H7 (cell line): ENCODE measurements around the gene PBX4. TPM values are rescaled to one million over a fixed set of nuclear protein-coding genes. Genes with fewer than 3 reads are reported as not detected.
"Not testable (repeated sequence)": the region's sequence is repeated elsewhere in the genome, so short reads cannot be mapped to it uniquely, and the experiment has no call there.

Experiments
- DNase-seq: peaks from one replicate; pipeline ENCODE4 v3.0.0; 2012
- H3K27me3 ChIP-seq: 2 replicates; pipeline ENCODE4 v1.6.0; 2011; ENCODE audit warnings: mild to moderate bottlenecking, low read length; ENCODE audit not compliant: control insufficient read depth, insufficient read depth
- H3K36me3 ChIP-seq: replicated peaks from 2 replicates; pipeline ENCODE4 v1.5.1; 2011; ENCODE audit warnings: low read length; ENCODE audit not compliant: control insufficient read depth, insufficient read depth
- H3K4me3 ChIP-seq: 2 replicates; pipeline ENCODE4 v1.5.1; 2011; ENCODE audit warnings: low read depth, mild to moderate bottlenecking, control low read depth, low read length, moderate library complexity; ENCODE audit not compliant: insufficient read depth
- total RNA-seq: library from RNA; depleted of rRNA; stranded (reverse); fragments of >200 nt; shearing (Covaris generic); gene quantifications from 2 replicates; pipeline ENCODE4 v1.2.3, GENCODE V29; 2014; rRNA removed

PBX4 gene
- total RNA-seq: 0.94 and 2.7 TPM in 2 replicates

GRCh38 chr19:19618219-19619051, at the start of gene PBX4:
Gene PBX4, minus strand, starts transcription at chr19:19618687. Its CDS starts 58 bp downstream, at chr19:19618629.
- Histone ChIP-seq H3K4me3 (peak within 1 kb of the TSS; percentile 53), H3K27me3 (peaks cover 4% of the 10 kb centered on the region; the same call in 1 of the 2 replicates), H3K36me3 (peaks cover under 1% of the 10 kb centered on the region; the same call in 1 of the 2 replicates)
- peak; percentile 99 for DNase-seq

DNA sequence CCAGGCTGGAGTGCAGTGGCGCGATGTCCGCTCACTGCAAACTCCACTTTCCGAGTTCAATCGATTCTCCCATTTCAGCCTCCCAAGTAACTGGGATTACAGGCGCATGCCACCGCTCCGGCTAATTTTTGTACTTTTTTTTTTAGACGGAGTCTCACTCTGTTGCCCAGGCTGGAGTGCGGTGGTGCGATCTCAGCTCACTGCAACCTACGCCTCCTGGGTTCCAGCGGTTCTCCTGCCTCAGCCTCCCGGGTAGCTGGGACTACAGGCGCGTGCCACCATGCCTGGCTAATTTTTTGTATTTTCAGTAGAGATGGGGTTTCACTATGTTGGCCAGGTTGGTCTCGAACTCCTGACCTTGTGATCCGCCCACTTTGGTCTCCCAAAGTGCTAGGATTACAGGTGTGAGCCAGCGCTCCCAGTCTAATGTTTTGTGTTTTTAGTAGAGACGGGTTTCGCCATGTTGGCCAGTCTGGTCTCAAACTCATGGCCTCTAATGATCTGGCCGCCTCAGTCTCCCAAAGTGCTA, 47.0 kb upstream of the PBX4 start:
- not testable (repeated sequence) for H3K36me3 ChIP-seq, H3K27me3 ChIP-seq, H3K4me3 ChIP-seq, DNase-seq

- DNase-seq: peak; percentile 98
- peak within 1 kb of the TSS; percentile 100 for H3K4me3 ChIP-seq
- no peaks in the 10 kb centered on the region for H3K27me3 ChIP-seq
- H3K36me3 ChIP-seq: peaks cover 16% of the 10 kb centered on the region
These were observed 45.0 kb upstream of the PBX4 start, which contains the start of gene ATP13A1 for GRCh38 chr19:19663256-19664120. Gene ATP13A1, minus strand, starts transcription at chr19:19663676. Its CDS starts 10 bp downstream, at chr19:19663666.

DNA sequence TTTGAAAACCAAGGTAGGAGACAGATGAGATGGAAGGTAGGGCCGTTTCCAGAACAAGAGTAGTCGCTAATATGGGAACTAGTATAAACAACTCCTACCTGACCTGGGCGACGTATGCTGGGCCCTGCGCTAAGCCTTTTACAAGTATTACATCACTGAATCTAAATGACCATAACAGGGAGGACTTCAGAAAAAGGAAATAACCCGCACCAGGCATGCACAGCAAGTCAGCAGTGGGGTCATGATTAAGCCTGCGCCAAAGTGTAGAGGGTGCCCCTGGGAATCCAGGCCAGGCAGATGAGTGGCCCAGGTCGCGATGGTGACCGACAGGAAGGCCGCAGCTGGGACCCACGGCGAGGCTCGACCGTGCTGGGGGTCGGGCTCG, 44.4 kb upstream of the PBX4 start:
- Histone ChIP-seq H3K27me3 (no peaks in the 10 kb centered on the region), H3K36me3 (peaks cover 21% of the 10 kb centered on the region), H3K4me3 (peak overlapping the region; percentile 100)
- no peak for DNase-seq

- DNase-seq: peak; percentile 15
- Histone ChIP-seq H3K27me3 (no peaks in the 10 kb centered on the region), H3K36me3 (peaks cover 26% of the 10 kb centered on the region), H3K4me3 (0 out of 2 replicates have a peak overlapping the region, but pooled peaks have one; percentile 100)
These were observed 43.9 kb upstream of the PBX4 start for GRCh38 chr19:19662344-19662743.

DNA sequence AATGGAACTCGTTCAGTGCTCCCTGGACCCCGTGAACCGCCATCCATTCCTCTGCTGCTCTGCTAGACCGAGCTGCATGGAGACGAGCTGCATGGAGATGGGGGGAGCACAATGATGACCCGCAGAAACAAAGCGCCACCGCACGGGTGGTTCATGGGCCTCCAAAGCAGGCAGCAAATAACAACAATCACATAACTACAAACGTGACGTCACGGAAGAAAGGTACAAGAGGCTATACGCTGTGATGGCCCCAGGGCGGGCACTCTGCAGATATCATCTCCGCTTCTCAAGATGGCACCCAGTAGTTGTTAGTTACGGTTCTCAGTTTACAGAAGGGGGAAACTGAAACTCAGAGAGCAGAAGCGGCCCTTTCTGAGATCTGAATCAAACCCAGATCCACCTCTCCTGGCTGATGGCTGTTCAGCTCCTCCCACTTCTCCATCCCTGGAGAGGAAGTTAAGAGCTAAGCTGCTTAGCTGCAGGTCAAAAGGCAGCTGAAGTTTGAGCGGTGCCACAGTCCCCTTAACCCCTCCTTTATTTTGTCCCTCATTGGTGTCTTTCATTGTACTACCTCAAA, 43.3 kb upstream of the PBX4 start:
- H3K4me3 ChIP-seq: no peak overlapping the region; the same call in 1 of the 2 replicates
- no peaks in the 10 kb centered on the region for H3K27me3 ChIP-seq
- H3K36me3 ChIP-seq: peaks cover 32% of the 10 kb centered on the region
- peak; percentile 48 for DNase-seq

- H3K27me3 ChIP-seq: no peaks in the 10 kb centered on the region
- DNase-seq: peak; percentile 13
- peaks cover 37% of the 10 kb centered on the region for H3K36me3 ChIP-seq
- no peak overlapping the region for H3K4me3 ChIP-seq
These were observed 42.7 kb upstream of the PBX4 start for GRCh38 chr19:19661141-19661674.

DNA sequence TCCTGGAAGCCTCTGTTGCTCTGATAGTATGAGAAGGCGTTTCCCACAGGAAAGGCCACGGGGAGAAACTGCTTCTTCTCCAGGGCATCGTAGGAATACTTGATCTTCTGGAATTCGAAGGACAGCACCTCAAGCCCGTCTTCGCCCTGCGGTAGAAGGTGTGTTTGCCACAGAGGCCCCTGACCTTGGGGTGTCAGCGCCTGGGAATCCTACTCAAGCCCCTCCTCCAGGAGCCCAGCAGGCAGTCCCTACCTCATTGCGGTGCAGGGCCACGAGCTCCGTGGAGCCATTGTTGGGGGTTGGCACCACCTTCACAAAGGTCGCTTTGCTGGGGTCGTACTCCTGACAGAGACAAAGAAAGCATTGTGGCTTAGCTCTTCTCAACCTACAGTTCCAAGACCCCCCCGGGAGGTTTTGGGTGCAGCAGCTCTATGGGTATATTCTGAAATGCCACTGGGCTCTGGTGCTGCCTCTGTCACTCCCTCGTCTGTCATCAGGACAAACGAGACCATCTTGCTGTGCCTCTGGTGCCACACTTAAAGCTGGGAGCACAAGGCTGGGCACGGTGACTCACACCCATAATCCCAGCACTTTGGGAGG, 41.3 kb upstream of the PBX4 start:
- DNase-seq: peak; percentile 22
- peaks cover 49% of the 10 kb centered on the region for H3K36me3 ChIP-seq
- H3K4me3 ChIP-seq: no peak overlapping the region
- no peaks in the 10 kb centered on the region for H3K27me3 ChIP-seq

DNA sequence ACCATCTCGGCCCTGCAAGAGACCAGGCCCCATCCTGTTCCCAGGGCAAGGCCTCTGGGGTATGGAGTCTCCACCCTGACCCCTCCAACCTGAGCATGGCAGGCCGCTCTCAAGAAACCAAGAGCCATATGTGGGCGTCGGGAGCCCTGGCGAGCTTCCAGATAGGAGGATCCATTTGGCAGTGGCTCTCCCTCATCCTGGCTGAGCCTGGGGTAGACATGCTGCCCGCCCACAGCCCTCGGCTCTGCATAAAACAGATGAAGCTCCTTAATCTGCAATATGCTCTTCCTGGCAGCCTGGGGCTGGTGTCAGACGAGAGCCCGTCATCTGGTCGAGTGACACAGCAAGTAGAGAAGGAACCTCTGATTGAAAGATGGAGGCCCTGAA, 38.9 kb upstream of the PBX4 start:
- DNase-seq: peak; percentile 15
- Histone ChIP-seq H3K27me3 (no peaks in the 10 kb centered on the region), H3K4me3 (no peak overlapping the region), H3K36me3 (peaks cover 64% of the 10 kb centered on the region)

- H3K36me3 ChIP-seq: peaks cover 63% of the 10 kb centered on the region
- H3K4me3 ChIP-seq: no peak overlapping the region
- H3K27me3 ChIP-seq: no peaks in the 10 kb centered on the region
- peak; percentile 44 for DNase-seq
These were observed 38.2 kb upstream of the PBX4 start for GRCh38 chr19:19656451-19657396.

DNA sequence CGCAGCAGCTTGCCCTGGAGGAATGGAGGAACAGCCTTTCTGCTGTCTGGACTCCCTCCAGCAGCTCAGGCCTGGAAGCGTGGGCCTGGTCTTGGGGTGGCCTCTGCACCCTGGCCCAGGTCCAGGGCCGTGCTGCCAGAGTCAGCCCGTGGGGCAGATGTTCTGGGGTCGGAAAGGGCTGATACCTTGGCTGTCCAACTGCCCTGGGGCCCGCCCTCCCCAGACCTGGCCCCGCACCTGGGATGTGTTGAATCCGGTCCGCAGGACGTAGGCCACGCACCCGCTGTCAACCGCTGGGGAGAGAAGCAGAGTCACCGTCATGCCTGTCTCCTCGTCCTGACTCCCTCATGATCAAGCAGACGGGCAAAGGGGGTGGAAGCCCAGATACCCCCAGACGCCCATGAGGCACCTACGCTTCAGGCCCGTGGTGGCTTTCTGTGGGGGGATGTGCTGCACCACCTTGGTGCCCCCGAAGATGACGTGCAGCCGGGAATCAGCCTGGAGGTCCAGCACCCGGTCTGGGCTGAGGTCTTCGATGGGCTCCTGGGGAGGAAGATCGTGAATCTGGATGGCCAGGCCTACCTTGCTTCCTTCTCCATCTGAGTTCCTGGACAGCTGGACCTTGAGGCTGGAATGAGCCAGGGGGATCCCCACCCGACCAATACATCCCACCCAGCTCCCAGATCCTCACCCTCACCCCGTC, 37.3 kb upstream of the PBX4 start:
- H3K36me3 ChIP-seq: peaks cover 72% of the 10 kb centered on the region
- H3K27me3 ChIP-seq: no peaks in the 10 kb centered on the region
- H3K4me3 ChIP-seq: no peak overlapping the region
- DNase-seq: peak; percentile 51

- Histone ChIP-seq H3K4me3 (no peak overlapping the region), H3K27me3 (no peaks in the 10 kb centered on the region), H3K36me3 (peaks cover 74% of the 10 kb centered on the region)
- DNase-seq: peak; percentile 42
These were observed 36.6 kb upstream of the PBX4 start for GRCh38 chr19:19655051-19655594.
